HepG2 (cell line): Measurements from ENCODE around the gene TMEM87B. TPM values are rescaled to one million over a fixed set of nuclear protein-coding genes. Genes with fewer than 3 reads are reported as not detected.

Source experiments
- CREB1 ChIP-seq, 2 experiments: fragments of 450-650 bp in 1 of 2; IDR thresholded peaks; 2 replicates each; pipeline ENCODE4 v1.6.1; 2016 to 2017; ENCODE audit warnings: control low read depth in 1 of 2, mild to moderate bottlenecking in 1 of 2, missing compliant biosample characterization in 1 of 2, missing genetic modification characterization in 1 of 2
- DZIP1 ChIP-seq: sonication (generic); formaldehyde crosslinking; IDR thresholded peaks from 2 replicates; pipeline ENCODE4 v1.5.0; 2020; ENCODE audit warnings: mild to moderate bottlenecking, missing genetic modification reagents
- FOXJ3 ChIP-seq: sonication (generic); formaldehyde crosslinking; IDR thresholded peaks from 2 replicates; pipeline ENCODE4 v1.4.0; 2020; ENCODE audit warnings: missing genetic modification reagents, mild to moderate bottlenecking, borderline replicate concordance
- GLI4 ChIP-seq: sonication (generic); formaldehyde crosslinking; IDR thresholded peaks from 2 replicates; pipeline ENCODE4 v1.5.1; 2020; ENCODE audit warnings: missing genetic modification reagents, mild to moderate bottlenecking, moderate library complexity, borderline replicate concordance
- GZF1 ChIP-seq: sonication (generic); formaldehyde crosslinking; IDR thresholded peaks from 2 replicates; pipeline ENCODE4 v1.5.1; 2020; ENCODE audit warnings: mild to moderate bottlenecking, missing genetic modification reagents
- ISL2 ChIP-seq: sonication (generic); formaldehyde crosslinking; IDR thresholded peaks from 2 replicates; pipeline ENCODE4 v1.5.0; 2020; ENCODE audit warnings: missing genetic modification reagents
- MYC ChIP-seq: sonication (generic); formaldehyde crosslinking; IDR thresholded peaks from 2 replicates; pipeline ENCODE4 v1.9.0; 2021; ENCODE audit warnings: missing genetic modification reagents, borderline replicate concordance
- NCOA5 ChIP-seq: sonication (generic); formaldehyde crosslinking; IDR thresholded peaks from 2 replicates; pipeline ENCODE4 v1.4.0; 2020; ENCODE audit warnings: missing genetic modification reagents
- NONO ChIP-seq, 2 experiments: fragments of 450-650 bp in 1 of 2; sonication (generic) in 1 of 2; formaldehyde crosslinking in 1 of 2; IDR thresholded peaks in 1 of 2; conservative IDR thresholded peaks in 1 of 2; 2 replicates each; pipeline versions ENCODE4 v1.6.1 to v1.8.0; 2017 to 2022; ENCODE audit warnings: mild to moderate bottlenecking in 1 of 2, missing genetic modification reagents in 1 of 2, moderate library complexity in 1 of 2
- NR2F6 ChIP-seq, 2 experiments: IDR thresholded peaks; 2 replicates each; pipeline ENCODE4 v1.6.1; 2016; ENCODE audit warnings: antibody characterized with exemption in 1 of 2, mild to moderate bottlenecking in 1 of 2
- PHF8 ChIP-seq: sonication (generic); formaldehyde crosslinking; IDR thresholded peaks from 2 replicates; pipeline ENCODE4 v1.5.0; 2020; ENCODE audit warnings: missing genetic modification reagents
- SIN3A ChIP-seq: IDR thresholded peaks from 2 replicates; pipeline ENCODE4 v1.6.1; 2011; ENCODE audit warnings: low read depth, mild to moderate bottlenecking, control low read depth, low read length, borderline replicate concordance
- SIX1 ChIP-seq: sonication (generic); formaldehyde crosslinking; IDR thresholded peaks from 2 replicates; pipeline ENCODE4 v1.4.0; 2020; ENCODE audit warnings: missing genetic modification reagents, borderline replicate concordance
- SP2 ChIP-seq: sonication (generic); formaldehyde crosslinking; IDR thresholded peaks from 2 replicates; pipeline ENCODE4 v1.5.1; 2020; ENCODE audit warnings: mild to moderate bottlenecking, missing genetic modification reagents
- ZNF160 ChIP-seq: sonication (generic); formaldehyde crosslinking; IDR thresholded peaks from 2 replicates; pipeline ENCODE4 v1.8.0; 2022; ENCODE audit warnings: mild to moderate bottlenecking, inconsistent platforms, missing genetic modification reagents
- ZNF501 ChIP-seq: sonication (generic); formaldehyde crosslinking; IDR thresholded peaks from 2 replicates; pipeline ENCODE4 v1.5.1; 2020; ENCODE audit warnings: mild to moderate bottlenecking, moderate library complexity, missing genetic modification reagents
- ZSCAN21 ChIP-seq: sonication (generic); formaldehyde crosslinking; IDR thresholded peaks from 2 replicates; pipeline ENCODE4 v1.8.0; 2022; ENCODE audit warnings: mild to moderate bottlenecking, missing genetic modification reagents, moderate library complexity, borderline replicate concordance
- polyA plus RNA-seq, 8 experiments: library from polyadenylated mRNA; depleted of rRNA in 3 of 8; stranded (reverse) in 7 of 8; unstranded in 1 of 8; fragments of >200 nt; fragmentation: Illumina TruSeq in 4 of 8; extraction: Trizol in 4 of 8; gene quantifications; 2 replicates each; pipeline versions ENCODE4 v1.2.1 to v1.2.3, GENCODE V29; 2011 to 2016; ENCODE audit warnings: low read depth in 4 of 8, missing spikeins in 1 of 8, mixed read lengths in 1 of 8; ENCODE audit not compliant: insufficient read depth in 1 of 8
- total RNA-seq, 5 experiments: library from RNA; depleted of rRNA; stranded (reverse); fragments of >200 nt; fragmentation: Illumina TruSeq; extraction: Trizol; gene quantifications; 2 replicates each; pipeline ENCODE4 v1.2.3, GENCODE V29; 2016; ENCODE audit warnings: low read depth in 1 of 5
- TF ChIP-seq, protein P1 (sequence below): IDR thresholded peaks from 2 replicates; pipeline ENCODE4 v1.6.1; 2016; ENCODE audit warnings: low read depth, control low read depth
- TF ChIP-seq, protein P2 (sequence below): sonication (generic); formaldehyde crosslinking; IDR thresholded peaks from 2 replicates; pipeline ENCODE4 v1.8.1; 2023; ENCODE audit warnings: mild to moderate bottlenecking, inconsistent platforms, moderate library complexity, missing genetic modification reagents, borderline replicate concordance
- TF ChIP-seq, protein P3 (sequence below): sonication (generic); formaldehyde crosslinking; IDR thresholded peaks from 2 replicates; pipeline ENCODE4 v1.4.0; 2020; ENCODE audit warnings: mild to moderate bottlenecking, missing genetic modification reagents

Gene TMEM87B
- total and polyA plus RNA-seq, 2 of the 13 experiments (the other 11 are each of a cell fraction or from before 2014, with no cell fraction given) = 15.1 to 16.2 TPM

DNA sequence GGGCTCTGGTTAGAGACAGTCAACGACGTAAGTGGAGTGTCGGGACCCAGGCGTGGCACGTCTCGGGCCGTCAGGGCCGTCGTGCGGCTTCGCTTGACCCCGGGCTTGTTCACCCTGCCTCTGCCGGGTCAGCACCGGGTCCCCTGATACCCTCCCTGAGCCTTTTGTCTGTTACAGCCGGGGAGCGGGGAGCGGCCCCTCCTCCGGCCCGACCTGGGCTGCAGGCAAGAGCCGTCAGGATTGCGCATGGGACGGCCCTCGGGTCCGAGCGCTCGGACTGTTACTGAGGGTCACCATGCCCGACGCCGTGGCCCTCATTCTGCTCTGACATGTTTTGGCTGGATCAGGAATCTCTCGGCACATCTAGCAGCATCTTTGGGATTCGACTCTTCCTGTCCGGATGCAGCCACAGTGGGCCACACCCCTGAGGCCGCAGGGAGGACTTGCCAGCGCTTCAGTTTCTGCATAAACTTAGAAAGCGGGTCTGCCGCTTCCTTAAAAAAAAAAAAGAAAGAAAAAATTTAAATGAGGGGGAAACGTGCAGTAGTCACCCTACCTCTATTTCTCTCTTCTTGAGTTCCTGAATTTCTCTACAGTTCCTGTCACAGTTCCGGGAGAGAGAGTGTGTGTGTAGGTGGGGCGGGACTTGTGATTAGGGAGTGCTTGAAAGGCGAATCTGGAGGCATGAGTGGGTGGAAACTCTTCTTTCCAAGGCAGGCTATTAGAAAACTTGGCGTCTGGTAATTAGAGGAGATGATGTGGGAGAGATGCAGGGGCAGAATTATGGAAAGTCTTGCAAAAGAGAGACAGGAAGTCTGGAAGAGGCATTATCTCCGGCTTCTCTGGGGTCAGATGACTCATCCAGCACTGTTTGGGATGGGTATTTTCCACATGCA lies 909 bp downstream of the TMEM87B start (continued):
- TF ChIP-seq, protein P1, sequence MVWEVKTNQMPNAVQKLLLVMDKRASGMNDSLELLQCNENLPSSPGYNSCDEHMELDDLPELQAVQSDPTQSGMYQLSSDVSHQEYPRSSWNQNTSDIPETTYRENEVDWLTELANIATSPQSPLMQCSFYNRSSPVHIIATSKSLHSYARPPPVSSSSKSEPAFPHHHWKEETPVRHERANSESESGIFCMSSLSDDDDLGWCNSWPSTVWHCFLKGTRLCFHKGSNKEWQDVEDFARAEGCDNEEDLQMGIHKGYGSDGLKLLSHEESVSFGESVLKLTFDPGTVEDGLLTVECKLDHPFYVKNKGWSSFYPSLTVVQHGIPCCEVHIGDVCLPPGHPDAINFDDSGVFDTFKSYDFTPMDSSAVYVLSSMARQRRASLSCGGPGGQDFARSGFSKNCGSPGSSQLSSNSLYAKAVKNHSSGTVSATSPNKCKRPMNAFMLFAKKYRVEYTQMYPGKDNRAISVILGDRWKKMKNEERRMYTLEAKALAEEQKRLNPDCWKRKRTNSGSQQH (CRISPR knock-in tag) = no peak; the same call in 1 of the 2 replicates
- TF ChIP-seq DZIP1 (CRISPR knock-in tag) (0 out of 2 replicates have a peak, but pooled peaks have one; percentile 8), NCOA5 (CRISPR knock-in tag) (no peak), PHF8 (peak; percentile 61; the same call in 1 of the 2 replicates), ZNF160 (CRISPR knock-in tag) (no peak), FOXJ3 (CRISPR knock-in tag) (0 out of 2 replicates have a peak, but pooled peaks have one; percentile 12), ISL2 (CRISPR knock-in tag) (no peak), NR2F6 (IDR thresholded peaks at IDR 0.05) (no peak; the same call in 1 of the 2 replicates), NR2F6 (CRISPR knock-in tag; IDR thresholded peaks at IDR 0.05) (peak; percentile 60), ZSCAN21 (CRISPR knock-in tag) (0 out of 2 replicates have a peak, but pooled peaks have one; percentile 49), ZNF501 (CRISPR knock-in tag) (peak; percentile 82), GLI4 (CRISPR knock-in tag) (peak; percentile 71; the same call in 1 of the 2 replicates), SP2 (CRISPR knock-in tag) (no peak), MYC (CRISPR knock-in tag) (no peak), CREB1 (IDR thresholded peaks at IDR 0.05) (no peak), CREB1 (CRISPR knock-in tag; IDR thresholded peaks at IDR 0.05) (peak; percentile 40; the same call in 1 of the 2 replicates), GZF1 (CRISPR knock-in tag) (no peak), SIX1 (CRISPR knock-in tag) (no peak), SIN3A (peak; percentile 60; the same call in 1 of the 2 replicates), NONO (IDR thresholded peaks at IDR 0.05) (no peak), NONO (CRISPR knock-in tag; conservative IDR thresholded peaks at IDR 0.05) (no peak)
- TF ChIP-seq, protein P2, sequence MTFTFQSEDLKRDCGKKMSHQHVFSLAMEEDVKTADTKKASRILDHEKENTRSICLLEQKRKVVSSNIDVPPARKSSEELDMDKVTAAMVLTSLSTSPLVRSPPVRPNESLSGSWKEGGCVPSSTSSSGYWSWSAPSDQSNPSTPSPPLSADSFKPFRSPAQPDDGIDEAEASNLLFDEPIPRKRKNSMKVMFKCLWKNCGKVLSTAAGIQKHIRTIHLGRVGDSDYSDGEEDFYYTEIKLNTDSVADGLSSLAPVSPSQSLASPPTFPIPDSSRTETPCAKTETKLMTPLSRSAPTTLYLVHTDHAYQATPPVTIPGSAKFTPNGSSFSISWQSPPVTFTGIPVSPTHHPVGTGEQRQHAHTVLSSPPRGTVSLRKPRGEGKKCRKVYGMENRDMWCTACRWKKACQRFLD = no peak; the same call in 1 of the 2 replicates
- TF ChIP-seq, protein P3, sequence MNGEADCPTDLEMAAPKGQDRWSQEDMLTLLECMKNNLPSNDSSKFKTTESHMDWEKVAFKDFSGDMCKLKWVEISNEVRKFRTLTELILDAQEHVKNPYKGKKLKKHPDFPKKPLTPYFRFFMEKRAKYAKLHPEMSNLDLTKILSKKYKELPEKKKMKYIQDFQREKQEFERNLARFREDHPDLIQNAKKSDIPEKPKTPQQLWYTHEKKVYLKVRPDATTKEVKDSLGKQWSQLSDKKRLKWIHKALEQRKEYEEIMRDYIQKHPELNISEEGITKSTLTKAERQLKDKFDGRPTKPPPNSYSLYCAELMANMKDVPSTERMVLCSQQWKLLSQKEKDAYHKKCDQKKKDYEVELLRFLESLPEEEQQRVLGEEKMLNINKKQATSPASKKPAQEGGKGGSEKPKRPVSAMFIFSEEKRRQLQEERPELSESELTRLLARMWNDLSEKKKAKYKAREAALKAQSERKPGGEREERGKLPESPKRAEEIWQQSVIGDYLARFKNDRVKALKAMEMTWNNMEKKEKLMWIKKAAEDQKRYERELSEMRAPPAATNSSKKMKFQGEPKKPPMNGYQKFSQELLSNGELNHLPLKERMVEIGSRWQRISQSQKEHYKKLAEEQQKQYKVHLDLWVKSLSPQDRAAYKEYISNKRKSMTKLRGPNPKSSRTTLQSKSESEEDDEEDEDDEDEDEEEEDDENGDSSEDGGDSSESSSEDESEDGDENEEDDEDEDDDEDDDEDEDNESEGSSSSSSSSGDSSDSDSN (CRISPR knock-in tag) = peak; percentile 78
